ENCODE results near the gene CNTFR.

CNTFR gene

GRCh38 chr9:34502891-34503290 lies 86.6 kb downstream of the CNTFR start:
- DNase-seq = no peak

- no peak for DNase-seq
Observed at GRCh38 chr9:34502471-34502870, 87.1 kb downstream of the CNTFR start.

GRCh38 chr9:34501889-34502425 lies 87.6 kb downstream of the CNTFR start:
- no peak for DNase-seq

All from RPMI8226 (cell line).